Urothelium cell line (cell line): ENCODE data around the gene SEPTIN5.
"Not testable (repeated sequence)": the region's sequence is repeated elsewhere in the genome, so short reads cannot be mapped to it uniquely, and the experiment has no call there.

Experiments
- DNase-seq: peaks from one replicate; pipeline ENCODE4 v3.0.0; 2011; ENCODE audit warnings: low spot score, mixed read lengths
- FAIRE-seq: peaks from 2 replicates; lab custom pipeline; 2011; peaks lifted over from hg19 to GRCh38; lab: Jason Lieb, UNC

Gene SEPTIN5

GRCh38 chr22:19714312-19715187 is at the start of gene SEPTIN5:
TSS of gene SEPTIN5 (plus strand) at chr22:19714503. CDS start at chr22:19714589, 86 bp downstream.
- DNase-seq = peak; percentile 73
- FAIRE-seq = peak; percentile 63

DNA sequence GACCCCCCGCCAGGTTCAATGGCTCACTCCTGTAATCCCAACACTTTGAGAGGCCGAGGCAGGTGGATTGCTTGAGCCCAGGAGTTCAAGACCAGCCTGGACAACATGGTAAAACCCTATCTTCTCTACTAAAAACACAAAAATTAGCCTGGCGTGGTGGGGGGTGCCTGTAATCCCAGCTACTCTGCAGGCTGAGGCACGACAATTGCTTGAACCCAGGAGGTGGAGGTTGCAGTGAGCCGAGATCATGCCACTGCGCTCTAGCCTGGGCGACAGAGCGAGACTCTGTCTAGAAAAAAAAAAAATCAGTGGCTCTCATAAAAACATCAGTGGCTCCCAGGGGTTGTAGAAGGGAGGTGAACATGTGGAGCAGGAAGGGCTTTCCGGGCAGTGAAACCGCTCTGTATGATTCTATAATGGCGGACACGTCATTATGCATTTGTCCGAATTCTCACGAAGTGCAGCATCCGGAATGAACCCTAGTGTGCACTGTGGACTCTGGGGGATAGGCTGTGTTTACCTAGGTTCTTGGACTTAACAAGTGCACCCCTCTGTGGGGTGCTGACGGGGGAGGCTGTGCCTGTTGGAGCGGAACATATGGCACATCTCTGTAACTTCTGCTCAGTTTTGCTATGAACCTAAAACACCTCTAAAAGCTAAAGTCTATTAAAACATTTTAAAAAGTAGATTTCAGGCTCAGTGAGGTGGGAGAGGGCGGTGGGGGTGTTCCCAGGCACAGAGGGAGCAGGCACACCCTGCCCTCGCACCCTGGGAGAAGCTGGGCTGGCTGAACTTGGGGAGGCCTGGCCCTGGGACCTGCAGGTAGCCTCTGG is 49.1 kb upstream of the SEPTIN5 start:
- FAIRE-seq (no peak), DNase-seq (no peak)

- DNase-seq (no peak), FAIRE-seq (no peak)
Observed at GRCh38 chr22:19665784-19666672, 48.3 kb upstream of the SEPTIN5 start.

DNA sequence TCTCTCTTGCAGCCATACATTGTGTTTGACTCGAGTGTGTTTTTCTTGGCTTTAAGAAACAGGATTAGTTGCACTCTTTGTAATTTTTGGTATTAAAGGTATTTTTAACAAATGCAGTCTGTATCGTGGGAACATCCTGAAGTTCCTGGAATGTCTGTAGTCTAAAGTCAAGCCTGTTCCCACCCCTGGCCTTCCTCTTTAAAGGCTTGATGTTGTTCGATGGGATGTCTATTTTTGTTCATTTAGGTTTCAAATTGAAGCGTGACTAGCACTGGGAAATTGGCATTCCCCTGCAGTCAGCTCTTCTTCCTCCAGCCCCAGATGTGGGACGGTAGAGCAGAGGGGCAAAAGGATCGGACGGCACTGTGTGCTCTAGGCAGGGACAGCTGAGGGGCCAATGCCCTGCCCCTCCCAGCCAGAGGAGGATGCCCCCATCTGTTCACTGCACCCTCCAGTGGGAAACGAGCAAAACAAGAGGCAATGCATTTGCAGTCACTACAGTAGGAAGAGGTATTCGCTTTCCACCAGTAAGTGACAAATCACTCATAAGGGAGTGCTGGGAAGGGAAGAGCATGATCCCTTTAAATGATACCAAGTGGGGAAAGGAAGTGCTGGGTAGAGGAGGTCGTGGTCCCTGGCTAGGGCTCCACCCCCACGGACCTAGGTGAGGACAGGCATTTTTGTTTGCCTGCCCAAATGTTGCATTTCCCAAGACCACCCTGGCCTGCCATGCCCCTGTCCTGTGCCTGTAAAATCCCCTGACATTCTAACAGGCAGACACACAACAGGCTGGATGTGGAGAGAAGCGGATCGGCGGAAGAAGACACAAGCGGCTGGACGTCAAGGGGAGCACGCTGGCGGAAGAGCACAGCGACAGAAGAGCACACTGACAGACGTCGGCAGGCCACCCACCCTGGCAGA is 47.4 kb upstream of the SEPTIN5 start:
- no peak for DNase-seq

GRCh38 chr22:19667872-19668740 is 46.2 kb upstream of the SEPTIN5 start:
- DNase-seq (no peak), FAIRE-seq (no peak)

More for the DNA sequence above, 47.4 kb upstream of the SEPTIN5 start:
- peak; percentile 87 for FAIRE-seq

GRCh38 chr22:19668748-19669147 is 45.6 kb upstream of the SEPTIN5 start:
- FAIRE-seq (no peak), DNase-seq (no peak)

DNA sequence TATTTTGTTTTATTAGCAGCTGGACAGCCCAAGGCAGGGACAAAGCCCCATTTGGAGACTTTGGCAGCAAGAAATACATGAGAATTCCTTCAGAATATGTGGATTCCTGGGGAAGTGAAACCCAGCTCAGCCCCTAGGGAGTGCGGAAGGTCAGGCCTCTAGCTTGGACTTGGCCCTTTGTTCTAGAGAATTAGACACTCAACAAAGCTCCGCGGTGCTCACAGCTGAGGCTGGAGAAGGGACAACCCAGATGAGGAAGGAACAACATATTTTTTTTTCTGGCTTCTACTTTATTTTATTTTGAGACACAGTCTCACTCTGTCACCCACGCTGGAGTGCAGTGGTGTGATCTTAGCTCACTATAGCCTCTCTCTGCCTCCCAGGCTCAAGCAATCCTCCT is 44.7 kb upstream of the SEPTIN5 start:
- DNase-seq (no peak), FAIRE-seq (no peak)

- DNase-seq = no peak
Observed at GRCh38 chr22:19671316-19671715, 43.0 kb upstream of the SEPTIN5 start.

GRCh38 chr22:19672054-19672776 is 42.1 kb upstream of the SEPTIN5 start:
- no peak for FAIRE-seq
- no peak for DNase-seq

More at GRCh38 chr22:19671316-19671715, 43.0 kb upstream of the SEPTIN5 start:
- no peak for FAIRE-seq

- FAIRE-seq (no peak), DNase-seq (no peak)
Observed at GRCh38 chr22:19673660-19674059, 40.6 kb upstream of the SEPTIN5 start.

DNA sequence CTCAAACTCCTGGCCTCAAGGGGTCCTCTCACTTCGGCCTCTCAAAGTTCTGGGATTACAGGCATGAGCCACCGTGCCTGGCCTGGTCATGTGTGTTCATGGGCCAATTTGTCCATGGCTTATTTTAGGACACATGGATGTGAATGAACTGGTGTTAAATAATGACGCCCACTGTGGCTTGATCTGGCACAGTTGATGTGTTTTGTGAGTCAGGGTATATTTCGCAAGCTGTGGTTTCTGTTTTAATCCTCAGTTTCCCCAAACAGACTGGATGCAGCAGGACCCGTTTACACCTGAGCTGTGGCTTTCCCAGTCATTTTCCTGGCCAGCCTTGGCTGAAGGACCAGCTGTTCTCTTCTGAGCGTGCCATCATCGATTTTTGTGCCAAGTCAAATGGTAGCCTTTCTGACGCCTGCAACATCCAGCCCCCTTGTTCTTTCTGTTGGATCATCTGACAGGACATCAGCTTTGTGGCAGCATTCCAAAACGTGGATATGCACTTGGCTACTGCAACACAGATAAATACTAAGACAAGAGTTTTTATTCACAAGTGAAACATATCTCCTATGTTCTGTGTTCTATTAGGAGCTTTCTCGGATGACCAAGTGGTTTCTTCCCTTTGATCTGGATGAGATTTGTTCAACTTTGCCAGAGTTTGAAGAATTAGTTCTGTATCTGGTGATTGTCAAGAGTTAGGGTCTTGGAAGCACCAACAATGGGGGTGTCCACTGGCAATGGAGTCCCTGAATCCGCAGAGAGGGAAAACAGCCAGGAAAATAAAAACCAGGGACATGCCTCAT is 40.0 kb upstream of the SEPTIN5 start:
- DNase-seq = no peak
- FAIRE-seq = peak; percentile 77

- FAIRE-seq (no peak), DNase-seq (no peak)
Observed at GRCh38 chr22:19674929-19675253, 39.4 kb upstream of the SEPTIN5 start.

- DNase-seq (no peak), FAIRE-seq (no peak)
Observed at GRCh38 chr22:19675428-19675827, 38.9 kb upstream of the SEPTIN5 start.

DNA sequence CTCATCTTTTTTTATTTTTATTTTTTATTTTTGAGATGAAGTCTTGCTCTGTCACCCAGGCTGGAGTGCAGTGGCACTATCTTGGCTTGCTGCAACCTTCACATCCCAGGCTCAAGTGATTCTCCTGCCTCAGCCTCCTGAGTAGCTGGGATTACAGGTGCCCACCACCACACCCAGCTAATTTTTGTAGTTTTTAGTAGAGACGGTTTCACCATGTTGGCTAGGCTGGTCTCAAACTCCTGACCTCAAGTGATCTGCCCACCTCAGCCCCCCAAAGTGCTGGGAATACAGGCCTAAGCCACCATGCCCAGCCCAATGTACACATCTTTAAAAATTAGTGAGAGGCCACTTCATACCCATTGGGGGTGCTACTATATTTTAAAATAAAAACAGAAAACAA is 37.9 kb upstream of the SEPTIN5 start:
- not testable (repeated sequence) for DNase-seq, FAIRE-seq

DNA sequence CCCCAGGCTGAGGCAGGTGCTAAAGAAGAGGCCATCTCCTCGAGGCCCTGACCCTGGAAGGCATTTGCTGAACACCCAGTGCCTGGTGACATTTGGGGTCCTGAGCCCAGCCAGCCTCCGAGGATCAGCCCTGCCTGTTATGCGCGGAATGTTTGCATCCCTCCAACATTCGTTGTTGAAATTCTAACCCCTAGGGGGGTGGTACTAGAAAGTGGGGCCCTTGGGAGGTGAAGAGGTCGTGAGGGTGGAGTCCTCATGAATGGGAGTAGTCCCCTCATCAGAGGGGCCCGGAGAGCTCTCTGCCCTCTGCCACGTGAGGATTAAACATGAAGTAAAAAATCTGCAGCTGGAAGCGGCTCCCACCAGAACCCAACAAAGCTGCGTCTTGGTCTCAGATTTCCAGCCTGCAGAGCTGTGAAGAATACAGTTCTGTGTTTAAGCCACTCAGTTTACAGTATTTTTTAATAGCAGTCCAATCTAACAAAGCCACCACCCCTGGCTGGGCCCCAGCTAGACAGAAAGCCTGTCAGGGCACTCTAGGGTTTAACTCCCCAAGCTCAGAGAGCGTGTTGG is 35.3 kb upstream of the SEPTIN5 start:
- no peak for DNase-seq
- FAIRE-seq = no peak

DNA sequence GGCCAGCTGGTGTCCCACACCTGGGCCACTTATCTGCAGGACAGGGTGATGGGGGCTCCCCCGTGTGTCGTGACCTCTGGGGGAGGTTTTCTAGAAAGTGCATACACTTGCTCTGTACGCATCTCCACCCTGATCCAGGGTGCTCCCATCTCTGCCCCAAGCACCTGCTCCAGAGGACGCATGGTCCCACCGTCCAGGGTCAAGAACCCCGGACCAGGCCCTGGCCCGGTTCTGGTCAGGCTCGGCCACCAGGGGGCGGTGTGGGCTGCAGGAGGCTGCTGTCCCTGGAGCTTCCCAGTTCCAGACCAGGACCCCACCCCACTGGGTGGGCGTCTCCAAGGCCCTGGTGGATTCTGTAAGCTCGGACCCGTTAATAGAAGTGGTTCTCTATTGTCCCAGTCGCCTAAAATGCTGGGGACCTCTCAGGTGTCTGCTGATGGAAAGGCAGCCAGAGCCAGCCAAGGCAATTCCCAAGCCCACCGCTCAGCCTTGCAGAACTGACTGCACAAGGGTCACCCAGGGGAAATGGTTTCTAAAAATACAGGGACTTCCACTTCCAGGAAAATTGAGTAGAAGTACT is 34.7 kb upstream of the SEPTIN5 start:
- no peak for DNase-seq
- no peak for FAIRE-seq
